ENCODE measurements around the gene OPRL1.

GRCh38 chr20:64100566-64100888, 20.6 kb downstream of the OPRL1 start:
- TF ChIP-seq EZH2 (IDR thresholded peaks at IDR 0.05; ENCODE audit: low read depth) (no peak), CTCF (conservative IDR thresholded peaks at IDR 0.05) (no peak)

Measured in PC-9 (cell line).